Cortex of kidney (tissue), 1 donor: ENCODE measurements around the gene BZW1.

Experiments
- DNase-seq: peaks from one replicate; lab custom pipeline; 2025; lab: John Stamatoyannopoulos, UW

Gene BZW1

GRCh38 chr2:200811333-200812121, at the start of gene BZW1:
BZW1 (plus strand) TSS chr2:200811910; CDS start chr2:200813218, 1,308 bp downstream.
- peak; percentile 64 for DNase-seq

GRCh38 chr2:200762127-200762526, 49.6 kb upstream of the BZW1 start:
- no peak for DNase-seq

- DNase-seq = no peak
Measured at GRCh38 chr2:200763422-200763821, 48.3 kb upstream of the BZW1 start.

- no peak for DNase-seq
Measured at GRCh38 chr2:200765139-200765951, 46.4 kb upstream of the BZW1 start.

- DNase-seq = no peak
Measured at GRCh38 chr2:200765995-200766660, 45.6 kb upstream of the BZW1 start.

GRCh38 chr2:200767111-200767885, 44.4 kb upstream of the BZW1 start:
- no peak for DNase-seq

GRCh38 chr2:200770847-200771246, 40.9 kb upstream of the BZW1 start:
- DNase-seq = no peak

GRCh38 chr2:200772620-200773019, 39.1 kb upstream of the BZW1 start:
- no peak for DNase-seq

- DNase-seq = no peak
Measured at GRCh38 chr2:200773083-200773482, 38.6 kb upstream of the BZW1 start.

GRCh38 chr2:200774920-200775319, 36.8 kb upstream of the BZW1 start:
- DNase-seq = no peak

- no peak for DNase-seq
Measured at GRCh38 chr2:200777275-200777674, 34.4 kb upstream of the BZW1 start.

GRCh38 chr2:200778038-200778437, 33.7 kb upstream of the BZW1 start:
- DNase-seq = no peak

- DNase-seq = no peak
Measured at GRCh38 chr2:200779214-200779613, 32.5 kb upstream of the BZW1 start.

GRCh38 chr2:200781616-200782015, 30.1 kb upstream of the BZW1 start:
- no peak for DNase-seq

GRCh38 chr2:200782251-200782650, 29.5 kb upstream of the BZW1 start:
- DNase-seq = no peak

GRCh38 chr2:200784215-200784614, 27.5 kb upstream of the BZW1 start:
- no peak for DNase-seq

GRCh38 chr2:200786423-200786822, 25.3 kb upstream of the BZW1 start:
- DNase-seq = no peak

GRCh38 chr2:200786826-200787225, 24.9 kb upstream of the BZW1 start:
- DNase-seq = no peak

GRCh38 chr2:200787351-200788120, 24.2 kb upstream of the BZW1 start:
- no peak for DNase-seq

GRCh38 chr2:200788121-200788718, 23.5 kb upstream of the BZW1 start:
- DNase-seq = no peak

GRCh38 chr2:200790185-200790584, 21.5 kb upstream of the BZW1 start:
- no peak for DNase-seq
